Keratinocyte (primary cell): ENCODE results near the gene ACO2.
"Not testable (repeated sequence)": the region's sequence is repeated elsewhere in the genome, so short reads cannot be mapped to it uniquely, and the experiment has no call there.

Experiments
- CTCF ChIP-seq, 3 experiments: IDR thresholded peaks in 1 of 3; conservative IDR thresholded peaks in 1 of 3; optimal IDR thresholded peaks in 1 of 3; 2 replicates in 2 of 3; 3 replicates in 1 of 3; pipeline versions ENCODE3 to v1.5.1; 2011; ENCODE audit warnings: low read length in 3 of 3, mild to moderate bottlenecking in 3 of 3, moderate library complexity in 2 of 3, control low read depth in 1 of 3, inconsistent platforms in 1 of 3; ENCODE audit not compliant: insufficient read depth in 2 of 3; ENCODE audit errors: extremely low read depth in 1 of 3
- EZH2 ChIP-seq: IDR thresholded peaks from one replicate; pipeline ENCODE4 v1.6.1; 2012; ENCODE audit warnings: inconsistent platforms, mild to moderate bottlenecking, low read length, moderate library complexity

- not testable (repeated sequence) for TF ChIP-seq CTCF (optimal IDR thresholded peaks at IDR 0.05 in 1 of 3, IDR thresholded peaks at IDR 0.05 in 1 of 3, conservative IDR thresholded peaks at IDR 0.05 in 1 of 3; ENCODE audit: extremely low read depth in 1 of 3, insufficient read depth in 2 of 3, low read length in 3 of 3); EZH2
These were observed 89.3 kb downstream of the ACO2 start for GRCh38 chr22:41558241-41558630.
